GM19438 (cell line): ENCODE measurements around the gene DLG2.
"Not testable (repeated sequence)": the region's sequence is repeated elsewhere in the genome, so short reads cannot be mapped to it uniquely, and the experiment has no call there.

Experiments used
- ATAC-seq: cut with Tn5 transposase; IDR thresholded peaks from one replicate; pipeline ENCODE4 v1.9.1; 2021; ENCODE audit warnings: low read depth; ENCODE audit not compliant: unreplicated experiment

The DLG2 gene

DNA sequence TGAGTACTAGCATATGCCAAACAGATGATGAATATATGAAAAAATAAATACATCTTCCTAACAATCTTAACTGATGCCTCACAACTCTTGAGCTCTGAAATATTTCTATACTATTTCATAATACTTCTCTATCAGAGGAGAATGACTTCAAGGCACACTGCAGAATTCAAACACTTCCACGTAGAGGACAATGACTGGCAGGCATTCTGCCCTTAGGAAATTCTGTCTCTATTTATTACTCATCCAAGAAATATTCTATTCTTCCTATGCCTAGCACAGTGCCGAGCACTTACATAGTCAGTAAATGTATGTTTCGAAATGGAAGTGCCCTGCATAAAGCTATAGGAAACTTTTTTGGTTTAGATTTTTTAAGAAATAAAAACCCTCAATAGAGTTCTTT, 809.1 kb downstream of the DLG2 start:
- ATAC-seq: no peak

DNA sequence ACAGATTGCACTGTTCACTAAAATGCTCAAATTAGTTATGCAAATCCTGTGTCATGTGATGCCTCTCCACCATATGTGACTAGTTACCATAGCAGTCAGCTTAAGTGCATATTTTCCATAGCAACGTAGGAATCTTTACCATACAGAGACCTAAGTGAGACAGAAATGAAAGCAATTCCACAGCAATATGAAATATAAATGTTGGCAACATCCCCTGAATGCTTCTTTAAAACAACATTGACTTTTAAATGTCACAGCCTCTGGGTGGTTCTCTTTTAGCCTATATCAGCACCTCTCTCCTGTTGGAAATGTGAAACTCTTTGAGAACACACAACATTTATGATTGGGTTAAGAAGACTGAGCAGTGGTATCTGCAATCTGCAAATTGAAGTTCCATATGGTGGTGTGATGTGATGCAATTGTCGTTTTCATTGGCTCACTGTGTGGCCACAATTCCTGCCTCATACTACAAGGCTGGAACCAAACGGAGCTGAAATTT, 814.6 kb downstream of the DLG2 start:
- ATAC-seq: no peak

GRCh38 chr11:84806354-84806753, 820.8 kb downstream of the DLG2 start:
- ATAC-seq: no peak

- no peak for ATAC-seq
Observed at GRCh38 chr11:84804041-84804440, 823.1 kb downstream of the DLG2 start.

DNA sequence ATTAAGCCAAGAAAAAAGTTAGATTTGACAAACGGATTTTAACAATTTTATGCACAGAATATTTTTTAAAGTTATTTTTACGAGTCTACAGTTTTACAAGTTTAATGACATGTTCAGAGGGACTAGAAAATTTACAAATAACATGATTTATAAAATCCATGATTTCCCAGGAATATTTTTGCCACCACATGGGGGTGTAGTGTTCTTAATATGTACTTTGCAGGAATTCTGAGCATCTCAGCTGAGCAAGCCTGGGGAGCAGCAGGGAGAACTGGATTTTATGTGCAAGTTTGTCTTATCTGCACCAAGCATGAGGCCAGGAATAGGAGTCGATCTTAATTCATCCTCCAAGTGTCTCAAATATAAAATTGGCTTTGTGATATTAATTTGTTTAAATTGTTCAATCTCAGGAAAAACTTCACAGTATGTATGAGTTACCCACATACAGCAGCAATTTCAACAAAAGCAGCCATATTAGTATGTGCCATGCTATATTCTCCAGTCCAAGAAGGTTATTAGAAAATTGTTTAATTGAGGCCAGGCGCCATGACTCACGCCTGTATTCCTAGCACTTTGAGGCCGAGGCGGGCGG, 826.3 kb downstream of the DLG2 start:
- ATAC-seq: no peak

- no peak for ATAC-seq
Observed at GRCh38 chr11:84799112-84799511, 828.0 kb downstream of the DLG2 start.

DNA sequence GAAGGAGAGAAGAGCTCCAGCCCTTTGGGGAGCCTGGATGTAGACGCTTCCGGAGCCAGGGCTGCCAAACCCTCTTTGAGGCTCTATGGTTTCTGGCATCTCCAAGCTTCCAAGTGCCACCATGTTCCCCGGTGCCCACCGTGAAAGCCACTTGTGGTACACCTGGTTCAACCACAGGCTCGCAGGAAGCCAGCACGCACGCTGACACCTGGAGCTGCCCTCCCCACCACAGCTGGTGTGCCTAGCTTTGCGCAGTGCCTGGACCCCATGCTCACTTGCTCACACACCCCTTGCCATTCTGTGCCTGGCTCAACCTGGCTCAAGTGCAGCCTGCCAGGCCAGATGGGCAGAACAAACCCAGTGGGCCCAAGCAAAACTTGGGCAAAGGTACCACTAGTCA, 831.4 kb downstream of the DLG2 start:
- ATAC-seq: no peak

DNA sequence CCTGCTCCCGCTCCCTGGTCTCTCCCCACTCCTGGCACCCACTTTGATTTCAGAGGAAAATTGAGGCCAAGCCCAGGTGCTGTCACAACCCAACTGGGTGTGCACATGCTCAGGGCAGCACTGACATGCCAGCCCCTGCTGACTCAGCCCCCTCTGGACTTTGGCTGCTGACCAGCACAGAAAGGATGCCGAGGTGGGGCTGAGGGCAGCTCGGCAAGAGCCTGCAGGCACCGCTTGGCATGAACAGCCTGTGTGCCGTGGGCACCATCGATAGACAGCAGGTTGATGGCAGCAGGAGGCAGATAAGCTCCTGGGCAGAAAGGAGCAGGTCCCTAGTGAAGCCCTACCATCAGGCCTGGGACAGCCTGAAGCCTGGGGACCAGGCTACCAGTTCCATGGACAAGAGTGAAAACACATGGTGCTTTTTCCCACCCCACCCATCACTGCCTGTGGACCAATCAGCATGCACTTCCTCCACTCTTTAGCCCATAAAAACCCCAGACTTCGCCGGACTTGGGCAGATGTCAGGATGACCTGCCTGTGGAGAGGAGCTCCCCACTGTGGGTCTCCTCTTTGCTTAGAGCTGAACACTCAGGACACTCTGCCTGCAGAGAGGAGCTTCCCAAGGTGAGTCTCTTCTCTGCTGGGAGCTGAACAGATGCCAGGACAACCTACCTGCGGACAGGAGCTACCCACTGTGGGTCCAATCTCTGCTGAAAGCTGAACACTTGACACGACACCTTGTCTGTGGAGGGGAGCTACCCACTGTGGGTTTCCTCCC, 832.3 kb downstream of the DLG2 start:
- ATAC-seq: no peak

GRCh38 chr11:84793318-84793717, 833.8 kb downstream of the DLG2 start:
- no peak for ATAC-seq

DNA sequence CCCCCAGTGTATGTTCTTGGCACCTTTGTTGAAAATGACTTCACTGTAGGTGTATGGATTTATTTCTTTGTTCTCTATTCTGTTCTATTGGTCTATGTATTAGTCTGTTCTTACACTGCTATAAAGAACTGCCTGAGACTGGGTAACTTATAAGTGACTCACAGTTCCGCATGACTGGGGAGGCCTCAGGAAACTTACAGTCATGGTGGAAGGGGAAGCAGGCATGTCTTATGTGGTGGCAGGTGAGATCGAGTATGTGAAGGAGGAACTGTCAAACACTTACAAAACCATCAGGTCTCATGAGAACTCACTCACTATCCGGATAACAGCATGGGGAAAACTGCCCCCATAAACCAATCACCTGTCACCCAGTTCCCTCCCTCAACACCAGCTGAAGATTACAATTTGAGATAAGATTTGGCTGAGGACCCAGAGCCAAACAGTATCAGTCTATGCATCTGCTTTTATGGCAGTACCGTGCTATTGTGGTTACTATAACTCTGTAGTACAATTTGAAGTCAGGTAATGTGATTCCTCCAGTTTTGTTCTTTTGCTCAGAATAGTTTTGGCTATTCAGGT, 836.2 kb downstream of the DLG2 start:
- no peak for ATAC-seq

- no peak for ATAC-seq
Observed at GRCh38 chr11:84788220-84788619, 838.9 kb downstream of the DLG2 start.

- not testable (repeated sequence) for ATAC-seq
Observed at GRCh38 chr11:84784158-84784557, 843.0 kb downstream of the DLG2 start.

- ATAC-seq: no peak
Observed at GRCh38 chr11:84780689-84781293, 846.4 kb downstream of the DLG2 start.

DNA sequence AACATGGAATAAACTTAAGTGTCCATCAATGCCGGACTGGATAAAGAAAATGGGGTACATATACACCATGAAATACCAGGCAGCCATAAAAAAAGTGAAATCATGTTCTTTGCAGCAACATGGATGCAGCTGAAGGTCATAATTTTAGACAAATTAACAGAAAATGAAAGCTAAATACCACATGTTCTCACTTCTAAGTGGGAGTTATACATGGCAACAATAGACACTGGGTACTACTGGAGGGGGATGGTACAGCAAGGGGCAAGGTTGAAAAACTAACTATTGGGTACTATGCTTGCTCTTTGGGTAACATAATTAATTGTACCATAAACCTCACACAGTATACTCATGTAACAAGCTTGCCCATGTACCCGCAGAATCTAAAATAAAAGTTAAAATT, 851.6 kb downstream of the DLG2 start:
- no peak for ATAC-seq

DNA sequence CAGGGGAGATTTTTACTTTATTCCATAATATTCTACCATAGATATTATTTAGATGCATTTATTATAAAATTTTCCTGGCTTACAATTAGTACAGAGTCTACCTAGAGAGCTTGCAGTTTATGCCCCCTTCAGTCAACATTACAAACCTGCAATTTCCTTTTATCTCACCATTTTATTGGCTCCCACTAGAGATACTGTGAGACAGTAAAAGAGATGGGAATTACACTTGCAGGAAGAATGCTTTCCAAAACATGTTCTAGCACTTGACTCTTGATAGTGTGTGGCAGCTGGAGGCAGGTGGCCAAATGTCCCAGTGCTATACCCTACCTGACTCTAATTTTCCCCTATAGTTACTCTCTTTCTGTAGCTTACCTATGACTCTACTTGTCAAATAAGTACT, 863.2 kb downstream of the DLG2 start:
- ATAC-seq: no peak

DNA sequence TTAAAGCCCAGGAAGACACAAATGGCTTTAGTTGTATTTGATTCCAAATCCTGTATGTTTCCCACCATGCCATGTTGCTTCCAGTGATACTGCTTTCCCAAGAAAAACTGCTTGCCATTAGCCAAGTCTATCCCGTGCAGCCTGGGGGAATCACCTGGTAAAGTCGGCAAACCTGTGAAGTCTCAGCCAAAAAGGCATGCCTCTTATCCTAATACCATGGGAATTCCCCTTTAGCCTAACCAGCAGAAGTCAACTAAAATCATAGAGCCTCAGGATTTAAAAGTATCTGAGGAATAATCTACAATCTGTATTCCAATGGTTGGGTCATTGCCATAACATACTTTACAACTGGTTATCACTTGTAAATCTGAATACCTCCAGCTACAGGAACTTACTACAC, 869.4 kb downstream of the DLG2 start:
- no peak for ATAC-seq

GRCh38 chr11:84751371-84751770, 875.8 kb downstream of the DLG2 start:
- no peak for ATAC-seq

GRCh38 chr11:84747871-84748270, 879.3 kb downstream of the DLG2 start:
- no peak for ATAC-seq

DNA sequence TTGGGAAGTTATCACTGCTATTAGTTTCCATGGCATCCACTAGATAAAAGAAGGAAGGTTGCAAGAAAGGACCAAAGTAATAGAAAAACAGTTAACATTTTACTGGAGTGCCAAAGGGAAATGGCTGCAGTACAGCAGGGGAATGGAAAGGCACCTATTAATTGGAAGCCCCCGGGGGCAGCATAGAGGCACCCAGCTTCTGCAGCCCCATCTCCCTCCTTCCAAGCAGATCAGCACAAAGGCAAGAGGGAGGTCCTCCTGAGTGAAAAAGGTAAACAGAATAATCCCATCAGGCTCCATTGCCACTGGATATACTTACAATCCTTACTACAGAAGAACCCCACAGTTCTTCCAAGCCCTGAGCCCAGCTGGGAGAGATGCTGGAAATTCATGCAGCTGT, 887.1 kb downstream of the DLG2 start:
- no peak for ATAC-seq

GRCh38 chr11:84724256-84724655, 902.9 kb downstream of the DLG2 start:
- no peak for ATAC-seq

GRCh38 chr11:84722583-84723108, 904.5 kb downstream of the DLG2 start:
- ATAC-seq: no peak
